H1 (cell line): Measurements from ENCODE around the gene VPS54. TPM values are rescaled to one million over a fixed set of nuclear protein-coding genes. Genes with fewer than 3 reads are reported as not detected.

ENCODE experiments used
- CTCF ChIA-PET: fragments of 300-600 bp; sonication (Branson Sonifier 250); formaldehyde crosslinking; loops from one replicate; lab custom pipeline; 2021; ENCODE audit not compliant: partially characterized antibody; lab: Charles Lee
- POLR2A ChIA-PET: fragments of 300-600 bp; sonication (Branson Sonifier 250); formaldehyde crosslinking; loops from one replicate; lab custom pipeline; 2021; ENCODE audit warnings: inconsistent platforms; ENCODE audit not compliant: partially characterized antibody; lab: Charles Lee
- DNase-seq, 2 experiments: peaks; one replicate each; pipeline versions ENCODE4 v3.0.0 to v3.0.0-alpha.2; 2010 to 2022; ENCODE audit warnings: low spot score in 2 of 2, low read depth in 1 of 2, mixed read lengths in 1 of 2
- FAIRE-seq: peaks from 2 replicates; lab custom pipeline; 2011; peaks lifted over from hg19 to GRCh38; lab: Jason Lieb, UNC
- H2AFZ ChIP-seq: 2 replicates; pipeline ENCODE4 v1.8.1; 2012; ENCODE audit warnings: low read length, inconsistent platforms
- H2AK5ac ChIP-seq: 2 replicates; pipeline ENCODE4 v1.6.1; 2013; ENCODE audit warnings: low read depth, low read length
- H2BK120ac ChIP-seq: replicated peaks from 2 replicates; pipeline ENCODE3; 2013; ENCODE audit warnings: low read depth, low read length, inconsistent platforms
- H2BK12ac ChIP-seq: 2 replicates; pipeline ENCODE4 v1.6.1; 2013; ENCODE audit warnings: low read depth, low read length
- H2BK15ac ChIP-seq: 2 replicates; pipeline ENCODE4 v1.6.1; 2013; ENCODE audit warnings: low read length
- H2BK20ac ChIP-seq: 2 replicates; pipeline ENCODE4 v1.6.1; 2013; ENCODE audit warnings: low read length
- H2BK5ac ChIP-seq: 2 replicates; pipeline ENCODE4 v1.6.1; 2013; ENCODE audit warnings: low read depth, low read length
- H3K14ac ChIP-seq: 2 replicates; pipeline ENCODE4 v1.6.1; 2013; ENCODE audit warnings: inconsistent platforms; ENCODE audit not compliant: insufficient read length
- H3K18ac ChIP-seq: 2 replicates; pipeline ENCODE4 v1.6.1; 2013; ENCODE audit warnings: low read length; ENCODE audit errors: extremely low read depth
- H3K23ac ChIP-seq: 2 replicates; pipeline ENCODE4 v1.6.1; 2013; ENCODE audit warnings: inconsistent platforms; ENCODE audit not compliant: insufficient read length
- H3K23me2 ChIP-seq: 2 replicates; pipeline ENCODE4 v1.6.1; 2013; ENCODE audit warnings: low read depth, low read length
- H3K27ac ChIP-seq: 2 replicates; pipeline ENCODE4 v1.6.1; 2011; ENCODE audit warnings: low read depth, low read length, inconsistent platforms
- H3K27me3 ChIP-seq, 4 experiments: replicated peaks in 1 of 4; 1 replicate in 1 of 4; 2 replicates in 3 of 4; pipeline versions ENCODE4 v1.6.1 to v1.8.1; 2011 to 2013; ENCODE audit warnings: low read length in 3 of 4, mild to moderate bottlenecking in 3 of 4, inconsistent platforms in 2 of 4, mixed read lengths in 2 of 4, moderate library complexity in 1 of 4; ENCODE audit not compliant: control insufficient read depth in 3 of 4, insufficient read depth in 3 of 4; ENCODE audit errors: extremely low read depth in 1 of 4
- H3K36me3 ChIP-seq, 4 experiments: 2 replicates each; pipeline versions ENCODE4 v1.6.1 to v1.8.1; 2011 to 2013; ENCODE audit warnings: mild to moderate bottlenecking in 4 of 4, low read length in 3 of 4, moderate library complexity in 2 of 4, control low read depth in 1 of 4, inconsistent platforms in 1 of 4; ENCODE audit not compliant: insufficient read depth in 4 of 4, control insufficient read depth in 2 of 4
- H3K4ac ChIP-seq: replicated peaks from 2 replicates; pipeline ENCODE3; 2013; ENCODE audit warnings: low read length, low read depth, mixed read lengths, inconsistent platforms; ENCODE audit not compliant: insufficient read length
- H3K4me1 ChIP-seq, 4 experiments: replicated peaks in 1 of 4; 1 replicate in 1 of 4; 2 replicates in 3 of 4; pipeline versions ENCODE4 v1.6.1 to v1.8.1; 2011 to 2013; ENCODE audit warnings: low read length in 3 of 4, inconsistent platforms in 2 of 4, mixed read lengths in 1 of 4; ENCODE audit not compliant: insufficient read depth in 4 of 4, control insufficient read depth in 3 of 4
- H3K4me2 ChIP-seq, 2 experiments: 2 replicates each; pipeline versions ENCODE4 v1.6.1 to v1.8.1; 2011 to 2013; ENCODE audit warnings: low read depth in 2 of 2, low read length in 2 of 2, control low read depth in 1 of 2, inconsistent platforms in 1 of 2, mild to moderate bottlenecking in 1 of 2; ENCODE audit not compliant: insufficient read depth in 1 of 2
- H3K4me3 ChIP-seq, 4 experiments: fragments of 200-600, 300-600 bp in 1 of 4; sonication (generic), shearing (Covaris generic), sonication (Bioruptor Twin) in 1 of 4; 2 replicates each; pipeline versions ENCODE4 v1.5.1 to v1.8.1; 2011 to 2016; ENCODE audit warnings: low read length in 4 of 4, low read depth in 3 of 4, control low read depth in 2 of 4, inconsistent platforms in 2 of 4, mild to moderate bottlenecking in 2 of 4, mixed read lengths in 1 of 4, moderate library complexity in 1 of 4; ENCODE audit not compliant: insufficient read depth in 2 of 4; ENCODE audit errors: extremely low read depth in 1 of 4
- H3K56ac ChIP-seq: replicated peaks from 2 replicates; pipeline ENCODE3; 2013; ENCODE audit warnings: low read depth, mild to moderate bottlenecking, mixed read lengths, low read length, inconsistent platforms; ENCODE audit not compliant: insufficient read length
- H3K79me1 ChIP-seq: 2 replicates; pipeline ENCODE4 v1.6.1; 2013; ENCODE audit warnings: low read depth, low read length, control low read depth
- H3K79me2 ChIP-seq, 2 experiments: 2 replicates each; pipeline versions ENCODE4 v1.6.1 to v1.8.1; 2012 to 2013; ENCODE audit warnings: low read length in 2 of 2, mild to moderate bottlenecking in 2 of 2, inconsistent platforms in 1 of 2; ENCODE audit not compliant: insufficient read depth in 2 of 2, control insufficient read depth in 1 of 2
- H3K9ac ChIP-seq, 4 experiments: replicated peaks in 1 of 4; 1 replicate in 1 of 4; 2 replicates in 3 of 4; pipeline versions ENCODE4 v1.6.1 to v1.8.1; 2011 to 2013; ENCODE audit warnings: low read depth in 3 of 4, low read length in 3 of 4, control low read depth in 2 of 4, mild to moderate bottlenecking in 2 of 4, moderate library complexity in 2 of 4, inconsistent platforms in 1 of 4; ENCODE audit errors: extremely low read depth in 1 of 4
- H3K9me3 ChIP-seq, 2 experiments: 2 replicates each; pipeline versions ENCODE4 v1.6.1 to v1.8.1; 2012 to 2013; ENCODE audit warnings: mild to moderate bottlenecking in 2 of 2, moderate library complexity in 2 of 2, control low read depth in 1 of 2, inconsistent platforms in 1 of 2, low read depth in 1 of 2, low read length in 1 of 2, mixed read lengths in 1 of 2; ENCODE audit not compliant: insufficient read depth in 2 of 2
- H4K20me1 ChIP-seq, 2 experiments: replicated peaks in 1 of 2; 2 replicates each; pipeline versions ENCODE3 to v1.8.1; 2011 to 2013; ENCODE audit warnings: inconsistent platforms in 2 of 2, low read length in 2 of 2, mild to moderate bottlenecking in 1 of 2; ENCODE audit not compliant: insufficient read depth in 2 of 2, control insufficient read depth in 1 of 2
- H4K5ac ChIP-seq: 2 replicates; pipeline ENCODE4 v1.6.1; 2013; ENCODE audit warnings: low read length, low read depth, mixed read lengths, inconsistent platforms; ENCODE audit not compliant: insufficient read length
- H4K8ac ChIP-seq: 2 replicates; pipeline ENCODE4 v1.8.0; 2013; ENCODE audit warnings: mild to moderate bottlenecking, moderate library complexity, low read length, inconsistent platforms; ENCODE audit not compliant: insufficient read depth; ENCODE audit errors: extremely low read depth
- H4K91ac ChIP-seq: replicated peaks from 2 replicates; pipeline ENCODE3; 2013; ENCODE audit warnings: low read length, mixed read lengths, inconsistent platforms; ENCODE audit not compliant: insufficient read length
- CBX5 ChIP-seq: fragments of 300-800, 300-1000 bp; sonication (generic); IDR thresholded peaks from 2 replicates; pipeline ENCODE4 v1.7.1; 2016; ENCODE audit warnings: antibody characterized with exemption, low read length, low read depth
- CEBPB ChIP-seq: IDR thresholded peaks from 2 replicates; pipeline ENCODE4 v1.6.1; 2012; ENCODE audit warnings: low read depth, low read length
- CHD2 ChIP-seq: IDR thresholded peaks from 2 replicates; pipeline ENCODE4 v1.6.1; 2012; ENCODE audit warnings: low read length, improper control_type of control experiment
- HDAC6 ChIP-seq: IDR thresholded peaks from one replicate; pipeline ENCODE4 v1.7.1; 2012; ENCODE audit warnings: low read depth, mild to moderate bottlenecking, inconsistent platforms, low read length, moderate library complexity
- KDM4A ChIP-seq: IDR thresholded peaks from one replicate; pipeline ENCODE4 v1.7.1; 2012; ENCODE audit warnings: low read depth, mild to moderate bottlenecking, moderate library complexity, low read length, inconsistent platforms; ENCODE audit not compliant: severe bottlenecking
- MAX ChIP-seq: IDR thresholded peaks from 2 replicates; pipeline ENCODE4 v1.6.1; 2012; ENCODE audit warnings: inconsistent platforms
- RAD21 ChIP-seq, 2 experiments: IDR thresholded peaks in 1 of 2; conservative IDR thresholded peaks in 1 of 2; 2 replicates each; pipeline ENCODE4 v1.6.1; 2011; ENCODE audit warnings: low read depth in 2 of 2, low read length in 2 of 2, improper control_type of control experiment in 1 of 2, inconsistent platforms in 1 of 2, mild to moderate bottlenecking in 1 of 2, moderate library complexity in 1 of 2
- RXRA ChIP-seq: IDR thresholded peaks from 2 replicates; pipeline ENCODE4 v1.6.1; 2011; ENCODE audit warnings: low read depth, mild to moderate bottlenecking, low read length, moderate library complexity; ENCODE audit not compliant: insufficient read depth
- SP1 ChIP-seq: IDR thresholded peaks from 2 replicates; pipeline ENCODE4 v1.6.1; 2011; ENCODE audit warnings: low read depth, low read length
- SUZ12 ChIP-seq: fragments of 200-600 bp; sonication (generic); IDR thresholded peaks from 2 replicates; pipeline ENCODE4 v1.6.1; 2012; ENCODE audit warnings: mild to moderate bottlenecking, inconsistent platforms, low read length, moderate library complexity, mixed read lengths
- TAF1 ChIP-seq: IDR thresholded peaks from 2 replicates; pipeline ENCODE4 v1.6.1; 2011; ENCODE audit warnings: mild to moderate bottlenecking, low read depth, low read length
- WGBS, 2 experiments: shearing (Covaris generic) in 1 of 2; methylation state at CpG; one replicate each; pipeline versions ENCODE4 v1.1.6 to v1.1.7; 2013 to 2015; ENCODE audit warnings: low lambda C conversion rate in 2 of 2, mixed read lengths in 2 of 2, inconsistent platforms in 1 of 2, low coverage in 1 of 2, missing lambda C conversion rate in 1 of 2; ENCODE audit not compliant: insufficient replicate concordance in 2 of 2, insufficient coverage in 1 of 2, insufficient read length in 1 of 2; ENCODE audit errors: extremely low coverage in 1 of 2, missing lambda C conversion rate in 1 of 2; 5-methylcytosine and 5-hydroxymethylcytosine counted together
- polyA plus RNA-seq, 7 experiments: library from polyadenylated mRNA; depleted of rRNA in 3 of 7; stranded (reverse) in 5 of 7; unstranded in 2 of 7; fragments of >200 nt in 5 of 7; fragments of 200-250 nt in 2 of 7; gene quantifications; 1 replicate in 5 of 7; 2 replicates in 1 of 7; 4 replicates in 1 of 7; pipeline versions ENCODE4 v1.2.1 to v1.2.3, GENCODE V29; 2011 to 2013; ENCODE audit warnings: missing spikeins in 2 of 7, mixed read lengths in 2 of 7
- total RNA-seq: library from RNA; stranded (reverse); fragmentation: NEBNext Ultra II Directional; extraction: Animal tissue kit (Norgen Biotek cat#: 25700); gene quantifications from 2 replicates; pipeline ENCODE4 v1.2.1, GENCODE V29; 2021

Gene VPS54
- total and polyA plus RNA-seq, 2 of the 8 experiments (the other 6 are each of a cell fraction or from before 2014, with no cell fraction given) = 3.6 to 13.2 TPM

GRCh38 chr2:64065516-64065915 lies 46.3 kb upstream of the VPS54 start:
- no peaks in the 10 kb centered on the region for H3K79me2 ChIP-seq
- H3K4me2 ChIP-seq = no peak overlapping the region
- H4K20me1 ChIP-seq = no peaks in the 10 kb centered on the region
- no peaks in the 10 kb centered on the region for H3K79me1 ChIP-seq
- no peak overlapping the region for H2BK120ac ChIP-seq
- H3K36me3 ChIP-seq = no peaks in the 10 kb centered on the region
- no peak overlapping the region for H2BK5ac ChIP-seq
- H3K23me2 ChIP-seq = no peaks in the 10 kb centered on the region
- no peak overlapping the region for H3K9ac ChIP-seq
- no peak overlapping the region for H2AK5ac ChIP-seq
- CTCF ChIA-PET = no interaction called here
- no peak overlapping the region for H3K4me3 ChIP-seq
- no peak overlapping the region; the same call in 1 of the 2 replicates for H2BK15ac ChIP-seq
- H4K5ac ChIP-seq = no peak overlapping the region
- no peak overlapping the region for H2AFZ ChIP-seq
- H2BK12ac ChIP-seq = 0 out of 2 replicates have a peak overlapping the region, but pooled peaks have one; percentile 35
- WGBS, 2 experiments = 70% methylated on average over 6 of the region's 6 CpGs; no CpG with 5 or more reads in 1 of the 2 experiments
- TF ChIP-seq RXRA (no peak), RAD21 (IDR thresholded peaks at IDR 0.05 in 1 of 2, conservative IDR thresholded peaks at IDR 0.05 in 1 of 2; ENCODE audit: low read depth in 2 of 2, low read length in 2 of 2) (no peak), MAX (no peak), CBX5 (no peak), TAF1 (no peak), SP1 (no peak), SUZ12 (no peak), HDAC6 (no peak), CEBPB (no peak), CHD2 (no peak), KDM4A (no peak)
- TF ChIP-seq, all 59 proteins: peak for 0
- no peaks in the 10 kb centered on the region for H3K27me3 ChIP-seq
- H3K56ac ChIP-seq = no peak overlapping the region
- H3K23ac ChIP-seq = no peak overlapping the region
- peaks cover 3 to 10% (median 6%) of the 10 kb centered on the region in 4 experiments; a peak in 5 of 7 replicates for H3K4me1 ChIP-seq
- no peak overlapping the region for H3K4ac ChIP-seq
- peak overlapping the region; percentile 79 for H4K91ac ChIP-seq
- H4K8ac ChIP-seq = no peak overlapping the region
- no peaks in the 10 kb centered on the region for H3K9me3 ChIP-seq
- no peak for DNase-seq
- FAIRE-seq = no peak
- no peak overlapping the region for H2BK20ac ChIP-seq
- POLR2A ChIA-PET = no interaction called here
- no peak overlapping the region for H3K27ac ChIP-seq
- no peak overlapping the region for H3K14ac ChIP-seq
- H3K18ac ChIP-seq = 0 out of 2 replicates have a peak overlapping the region, but pooled peaks have one; percentile 40
